DMS153 treated with DMSO at 0.1 percent for 48 hours (cell line): ENCODE data around the gene NPFF.

ENCODE experiments used
- DNase-seq: peaks from one replicate; lab custom pipeline; 2025; ENCODE audit not compliant: unreplicated experiment; lab: John Stamatoyannopoulos, UW

The NPFF gene

DNA sequence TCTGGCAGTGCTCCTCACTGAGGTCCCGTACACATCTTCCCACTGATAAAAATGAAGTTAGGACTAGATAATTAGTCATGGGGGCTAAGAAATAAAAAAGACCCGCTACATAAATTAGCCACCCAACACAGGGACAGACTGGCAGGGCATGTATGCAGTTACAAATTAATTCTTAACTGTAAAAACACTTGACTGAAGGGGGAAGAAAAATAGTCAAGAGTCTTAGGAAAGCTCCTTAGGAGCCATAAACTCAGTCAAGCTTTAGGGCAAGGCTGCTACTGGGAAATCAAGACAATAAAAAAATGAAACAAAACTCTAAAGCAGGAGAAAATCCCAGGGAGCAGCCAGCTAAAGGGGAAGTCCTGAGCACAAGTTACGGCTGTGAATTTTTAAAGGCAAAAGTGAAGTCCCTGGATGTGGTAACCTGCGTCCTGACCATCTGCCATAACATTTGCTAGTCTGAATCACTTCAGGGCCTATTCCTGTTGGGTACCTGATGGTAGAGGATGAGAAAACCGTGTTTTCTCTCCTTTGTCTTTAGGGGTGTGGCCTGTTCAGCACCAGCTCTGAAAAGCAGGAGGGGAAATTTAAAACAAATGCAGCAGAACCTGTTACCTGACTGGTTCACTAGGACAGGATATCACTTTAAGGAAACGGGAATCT lies 7.5 kb upstream of the NPFF start:
- no peak for DNase-seq

DNA sequence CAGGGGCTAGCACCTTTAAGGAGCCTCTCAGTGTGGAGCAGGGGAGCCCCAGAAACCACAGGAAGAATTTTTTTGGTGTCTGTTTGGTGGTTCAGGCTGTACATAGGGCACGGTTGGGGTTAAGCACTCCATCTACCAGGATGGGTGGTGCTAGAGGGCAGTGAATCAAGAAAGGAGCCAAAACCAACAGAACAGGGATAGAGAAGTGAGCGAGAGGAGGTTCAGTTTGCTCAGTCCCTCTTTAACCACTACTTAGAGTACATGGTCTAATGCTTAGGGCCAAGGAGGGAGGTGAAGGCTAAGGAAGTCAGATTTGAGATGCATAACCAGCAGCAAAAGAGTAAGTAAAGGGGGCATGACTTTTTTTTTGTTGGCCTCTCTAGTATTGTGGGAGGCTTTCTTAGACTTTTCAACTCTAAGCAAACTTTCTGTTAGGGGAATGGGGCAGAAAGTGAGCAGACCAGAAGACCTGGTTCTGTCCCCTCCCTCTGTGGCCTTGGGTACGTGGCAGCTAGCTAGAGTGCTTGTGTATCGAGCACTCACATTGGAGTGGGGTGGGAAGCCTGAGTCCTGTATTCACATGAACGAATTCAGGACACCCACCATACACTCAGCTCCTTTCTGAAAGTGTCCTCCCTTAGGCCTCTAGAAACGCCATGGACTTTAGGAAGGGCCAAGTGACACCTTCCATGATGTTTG lies 6.6 kb upstream of the NPFF start:
- DNase-seq, result no peak

- DNase-seq, result no peak
These were observed 3.0 kb upstream of the NPFF start for GRCh38 chr12:53510181-53510812.

DNA sequence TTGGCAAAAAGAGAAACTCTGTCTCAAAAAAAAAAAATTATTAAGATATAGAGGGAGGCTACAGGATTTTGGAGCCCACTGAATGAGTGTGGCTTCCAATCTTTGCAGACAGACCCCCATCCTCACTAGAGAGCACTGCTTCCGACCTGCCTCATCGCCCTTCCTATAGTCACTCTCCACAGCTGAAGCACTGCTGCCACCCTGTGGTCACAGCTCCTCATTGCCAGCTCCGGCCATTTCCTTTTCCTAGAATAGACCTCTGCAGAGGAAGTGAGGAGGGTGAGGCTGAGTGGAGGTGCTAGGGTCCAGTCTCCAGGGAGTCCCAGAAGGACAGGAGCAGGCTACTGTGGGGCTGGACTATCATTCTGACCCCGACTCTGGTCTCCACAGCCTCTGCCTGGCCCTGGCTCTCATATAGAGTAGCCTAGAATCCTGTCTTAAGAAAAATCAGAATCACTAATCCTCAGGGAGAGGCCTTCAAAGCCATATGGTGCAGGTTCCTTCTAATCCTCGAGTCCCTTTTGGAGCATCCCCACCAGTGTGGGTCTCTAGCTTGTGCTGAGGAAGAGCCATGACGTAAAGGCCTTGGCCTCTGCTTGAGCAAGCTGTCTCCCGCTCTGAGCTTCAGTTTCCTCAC lies 1.4 kb upstream of the NPFF start:
- peak; percentile 65 for DNase-seq

GRCh38 chr12:53507603-53507885 lies 260 bp upstream of the NPFF start:
- DNase-seq, result no peak

GRCh38 chr12:53506450-53506785 lies 866 bp downstream of the NPFF start:
- no peak for DNase-seq

- DNase-seq, result no peak
These were observed 1.5 kb downstream of the NPFF start for GRCh38 chr12:53505555-53506449.

DNA sequence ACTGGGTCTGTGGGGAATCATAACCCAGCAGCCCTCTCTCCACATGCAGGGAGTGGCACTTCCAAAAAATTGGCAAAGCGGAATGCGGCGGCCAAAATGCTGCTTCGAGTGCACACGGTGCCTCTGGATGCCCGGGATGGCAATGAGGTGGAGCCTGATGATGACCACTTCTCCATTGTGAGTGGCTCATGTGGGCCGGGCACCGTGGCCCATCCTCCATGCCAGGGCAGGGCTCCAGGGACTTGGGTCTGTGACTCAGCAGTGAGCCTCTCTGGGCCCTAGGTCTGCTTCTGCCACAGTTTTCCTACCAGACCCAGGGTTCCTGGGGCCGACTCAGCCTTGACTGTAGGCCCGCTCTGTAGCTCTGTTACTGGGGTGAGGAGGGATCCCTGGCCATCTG lies 2.2 kb downstream of the NPFF start:
- DNase-seq, result no peak

- no peak for DNase-seq
These were observed 3.0 kb downstream of the NPFF start for GRCh38 chr12:53504004-53504920.

DNA sequence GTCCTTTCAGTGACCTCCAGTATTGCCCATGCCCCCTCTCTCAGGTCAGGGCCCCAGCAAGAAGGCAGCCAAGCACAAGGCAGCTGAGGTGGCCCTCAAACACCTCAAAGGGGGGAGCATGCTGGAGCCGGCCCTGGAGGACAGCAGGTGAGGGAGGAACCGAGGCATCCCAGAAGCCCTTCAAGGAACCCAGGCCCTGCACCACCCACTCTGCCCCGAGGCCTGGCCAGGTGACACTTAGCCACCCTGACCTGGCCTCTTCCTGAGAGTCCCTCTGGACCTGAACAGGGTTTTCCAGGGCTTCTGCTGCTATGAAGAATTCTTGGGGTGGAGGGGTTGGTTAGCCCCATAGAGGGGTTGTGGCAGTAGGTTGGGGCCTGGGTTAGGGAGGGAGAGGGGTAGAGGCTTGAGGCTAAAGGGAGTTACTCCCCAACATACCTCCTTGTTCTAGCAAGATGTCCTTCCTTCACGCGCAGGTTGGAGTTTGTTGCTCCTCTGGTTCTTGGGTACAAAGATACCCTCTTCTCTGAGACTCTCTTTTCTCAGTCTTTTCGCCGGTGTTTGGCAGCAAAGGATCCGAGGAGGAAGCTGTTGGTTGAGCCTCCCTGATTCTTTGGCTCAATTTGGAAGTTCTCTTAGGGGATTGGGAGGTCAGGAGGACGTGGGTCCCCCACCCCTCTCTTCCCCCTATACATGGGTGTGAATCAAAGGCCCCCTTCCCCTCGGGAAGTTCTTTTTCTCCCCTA lies 4.1 kb downstream of the NPFF start:
- DNase-seq, result no peak

GRCh38 chr12:53502331-53502730 lies 5.0 kb downstream of the NPFF start:
- no peak for DNase-seq

DNA sequence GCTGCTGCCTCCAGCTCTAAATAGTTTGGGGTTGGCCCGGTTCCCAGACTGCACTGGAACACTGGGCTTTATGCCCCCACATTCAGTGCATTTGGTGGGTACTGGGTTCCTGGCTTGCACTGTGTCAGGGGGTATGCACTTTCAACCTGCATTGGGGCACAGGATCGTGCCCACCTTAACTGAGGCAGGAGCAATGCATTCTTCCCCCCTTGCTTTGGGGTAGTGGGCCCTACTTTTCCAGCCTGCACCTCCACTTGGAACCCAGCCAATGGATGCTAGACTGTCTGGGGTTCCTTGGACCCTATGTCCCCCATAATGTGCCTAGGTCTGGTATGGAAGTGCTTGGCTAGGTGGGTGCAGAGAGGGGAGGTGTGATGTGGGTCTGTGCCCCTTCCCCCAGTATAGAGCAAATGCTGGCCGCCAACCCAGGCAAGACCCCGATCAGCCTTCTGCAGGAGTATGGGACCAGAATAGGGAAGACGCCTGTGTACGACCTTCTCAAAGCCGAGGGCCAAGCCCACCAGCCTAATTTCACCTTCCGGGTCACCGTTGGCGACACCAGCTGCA lies 5.6 kb downstream of the NPFF start:
- DNase-seq, result no peak

DNA sequence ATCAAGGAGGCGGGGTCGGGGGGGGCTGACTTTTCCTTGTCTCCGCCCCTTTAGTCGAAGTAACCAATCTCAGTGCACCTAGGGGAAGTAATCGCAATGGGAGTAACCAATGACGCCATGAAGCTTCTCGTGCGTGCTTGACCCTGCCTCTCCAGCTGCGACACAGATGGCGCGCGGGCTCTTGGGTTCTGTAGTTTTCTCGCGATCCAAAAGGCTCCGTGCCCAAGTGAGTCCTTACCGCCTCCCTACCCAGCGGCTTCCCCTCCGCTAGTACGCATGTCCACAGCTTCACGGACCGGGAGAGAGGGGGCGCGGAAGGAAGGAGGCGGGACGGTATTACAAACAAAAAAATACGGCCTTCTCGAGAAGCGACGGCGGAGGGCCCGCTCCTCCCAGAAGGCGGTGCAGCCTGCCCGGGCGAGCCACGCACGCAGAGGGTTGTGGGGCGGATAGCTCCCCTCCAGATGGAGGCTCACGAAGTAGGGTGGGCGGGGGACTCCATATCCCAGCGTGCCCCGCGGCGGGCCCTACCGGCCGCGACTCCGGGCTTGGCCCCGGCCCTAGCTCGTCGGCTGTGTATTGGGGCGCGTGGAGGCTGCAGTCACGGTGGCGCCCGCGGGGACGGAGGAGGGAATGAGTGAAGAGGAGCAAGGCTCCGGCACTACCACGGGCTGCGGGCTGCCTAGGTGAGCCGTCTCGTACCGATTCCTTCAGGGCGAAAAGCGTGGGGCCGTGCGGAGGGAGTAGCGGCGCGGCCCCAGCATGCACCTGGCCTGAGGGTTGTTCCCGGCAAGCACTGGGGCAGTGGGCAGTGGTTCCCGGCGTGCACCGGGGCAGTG lies 6.3 kb downstream of the NPFF start, which contains the start of gene TARBP2:
TARBP2 (plus strand) TSS at position 508 of the 839 bp plus-strand sequence; CDS start at position 634, 126 bp downstream.
- DNase-seq, result peak; percentile 99

DNA sequence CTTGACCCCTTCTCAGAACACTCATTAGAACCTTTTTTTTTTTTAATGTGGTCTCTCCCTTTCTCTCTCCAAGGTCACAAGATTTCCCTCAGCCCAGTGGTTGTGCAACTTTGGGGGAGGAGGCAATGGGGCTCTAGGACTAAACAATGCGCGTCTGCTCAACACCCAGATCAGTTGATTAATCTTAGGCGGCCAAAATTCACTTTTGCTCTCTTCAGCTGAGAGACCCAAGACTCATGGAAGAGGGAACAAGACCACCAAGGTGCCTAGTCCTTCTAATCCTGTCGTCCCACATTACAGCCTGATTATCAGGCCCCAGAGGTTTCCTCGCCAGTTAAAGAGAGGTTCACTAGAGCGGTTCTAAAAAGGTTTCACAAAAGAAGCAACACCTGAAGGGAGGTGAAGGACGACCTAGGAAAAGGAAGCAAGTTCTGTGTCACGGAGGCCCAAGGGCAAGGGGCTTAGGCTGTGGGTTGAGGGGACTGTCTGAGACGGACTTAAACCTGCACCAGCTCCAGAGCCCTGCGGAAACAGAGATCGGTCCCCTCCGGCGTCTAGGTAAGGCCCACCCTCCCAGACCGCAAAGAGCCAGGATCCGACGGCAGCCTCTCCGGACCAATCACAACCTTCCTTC lies 7.0 kb downstream of the NPFF start:
- no peak for DNase-seq

GRCh38 chr12:53499266-53500141 lies 7.8 kb downstream of the NPFF start, which contains the start of gene MAP3K12:
MAP3K12 (minus strand) TSS chr12:53499458; CDS start chr12:53487391, 12,067 bp downstream.
- DNase-seq, result no peak

GRCh38 chr12:53498235-53498630 lies 9.1 kb downstream of the NPFF start:
- no peak for DNase-seq

GRCh38 chr12:53497461-53497860 lies 9.8 kb downstream of the NPFF start:
- DNase-seq, result no peak
